Esophagus squamous epithelium (tissue), 5 donors: Measurements from ENCODE around the gene ELF5. TPM values are rescaled to one million over a fixed set of nuclear protein-coding genes. Genes with fewer than 3 reads are reported as not detected.

ENCODE experiments used
- DNase-seq: peaks from one replicate; lab custom pipeline; 2025; lab: John Stamatoyannopoulos, UW
- H3K27ac ChIP-seq, 4 donors: fragments of 200-600 bp; sonication (generic); one replicate each; pipeline ENCODE4 v1.5.1; 2016 to 2019; ENCODE audit warnings: mild to moderate bottlenecking in 1 of 4
- H3K27me3 ChIP-seq, 4 donors: fragments of 200-600 bp; sonication (generic); 1 replicate in 3 of 4; 2 replicates in 1 of 4; pipeline versions ENCODE4 v1.5.1 to v1.6.0; 2017 to 2021; ENCODE audit warnings: antibody characterized with exemption in 1 of 4
- H3K36me3 ChIP-seq, 3 donors: fragments of 200-600 bp; sonication (generic); one replicate each; pipeline ENCODE4 v1.5.1; 2016 to 2019
- H3K4me1 ChIP-seq, 3 donors: fragments of 200-600 bp; sonication (generic); one replicate each; pipeline ENCODE4 v1.5.1; 2017 to 2019
- H3K4me3 ChIP-seq, 4 donors: fragments of 200-600 bp; sonication (generic); 1 replicate in 3 of 4; 2 replicates in 1 of 4; pipeline ENCODE4 v1.5.1; 2016 to 2019; ENCODE audit warnings: mild to moderate bottlenecking in 2 of 4, moderate library complexity in 1 of 4
- H3K9me3 ChIP-seq, 3 donors: fragments of 200-600 bp; sonication (generic); one replicate each; pipeline ENCODE4 v1.5.1; 2016 to 2019
- POLR2A ChIP-seq, 4 donors: fragments of 450-650 bp; IDR thresholded peaks; one replicate each; pipeline ENCODE4 v1.6.1; 2017; ENCODE audit warnings: antibody characterized with exemption in 4 of 4, mild to moderate bottlenecking in 4 of 4, moderate library complexity in 3 of 4
- WGBS, 2 donors: methylation state at CpG; one replicate each; pipeline ENCODE4 v1.1.5; 2018; 5-methylcytosine and 5-hydroxymethylcytosine counted together
- intact Hi-C: fragments of 100-400 bp; cut with DNase I; formaldehyde crosslinking; loops from one replicate; pipeline ENCODE4 v1.15.0; 2022
- total RNA-seq, 4 donors: library from RNA; depleted of rRNA; stranded (reverse); fragments of >200 nt; gene quantifications; one replicate each; pipeline ENCODE4 v1.1.0, GENCODE V29; 2016
- TF ChIP-seq, protein P1 (sequence below), 6 experiments: fragments of 450-650 bp in 4 of 6; fragments of 200-600 bp in 2 of 6; sonication (generic) in 2 of 6; IDR thresholded peaks; one replicate each; pipeline ENCODE4 v1.5.1; 2016 to 2019; ENCODE audit warnings: antibody characterized with exemption in 6 of 6, mild to moderate bottlenecking in 4 of 6, moderate library complexity in 4 of 6
- donor health status: DM: yes; HTN: yes; CAD: no.

ELF5 gene
- total RNA-seq, 4 donors from 2014 or later: 0.11 to 1.8 (median 0.32) TPM

DNA sequence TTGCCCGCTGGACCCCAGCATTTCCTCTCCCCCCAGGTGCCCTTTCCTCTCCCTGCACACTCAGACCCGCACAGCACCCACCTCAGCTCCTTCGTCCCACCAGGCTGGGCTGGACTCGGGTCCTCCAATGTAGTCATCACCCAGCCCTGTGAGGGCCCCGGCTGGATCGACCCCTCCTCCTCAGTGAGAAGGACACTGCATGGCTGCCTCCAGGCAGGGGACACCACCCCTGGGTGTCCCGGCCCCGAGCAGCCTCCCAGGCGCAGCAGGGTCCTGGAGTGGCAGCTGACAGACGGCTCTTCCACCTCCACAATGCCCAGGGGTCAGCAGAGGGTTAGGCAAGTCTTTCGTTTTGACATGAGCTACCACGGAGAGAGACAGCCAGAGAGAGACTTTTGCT is 11.1 kb upstream of the ELF5 start:
- Histone ChIP-seq H3K27ac (no peak overlapping the region), H3K27me3 (peaks cover 0 to 28% (median 0%) of the 10 kb centered on the region in 4 donors), H3K36me3 (no peaks in the 10 kb centered on the region), H3K4me3 (no peak overlapping the region), H3K9me3 (no peaks in the 10 kb centered on the region), H3K4me1 (no peaks in the 10 kb centered on the region)
- intact Hi-C loops: no loop called here
- TF ChIP-seq, protein P1, sequence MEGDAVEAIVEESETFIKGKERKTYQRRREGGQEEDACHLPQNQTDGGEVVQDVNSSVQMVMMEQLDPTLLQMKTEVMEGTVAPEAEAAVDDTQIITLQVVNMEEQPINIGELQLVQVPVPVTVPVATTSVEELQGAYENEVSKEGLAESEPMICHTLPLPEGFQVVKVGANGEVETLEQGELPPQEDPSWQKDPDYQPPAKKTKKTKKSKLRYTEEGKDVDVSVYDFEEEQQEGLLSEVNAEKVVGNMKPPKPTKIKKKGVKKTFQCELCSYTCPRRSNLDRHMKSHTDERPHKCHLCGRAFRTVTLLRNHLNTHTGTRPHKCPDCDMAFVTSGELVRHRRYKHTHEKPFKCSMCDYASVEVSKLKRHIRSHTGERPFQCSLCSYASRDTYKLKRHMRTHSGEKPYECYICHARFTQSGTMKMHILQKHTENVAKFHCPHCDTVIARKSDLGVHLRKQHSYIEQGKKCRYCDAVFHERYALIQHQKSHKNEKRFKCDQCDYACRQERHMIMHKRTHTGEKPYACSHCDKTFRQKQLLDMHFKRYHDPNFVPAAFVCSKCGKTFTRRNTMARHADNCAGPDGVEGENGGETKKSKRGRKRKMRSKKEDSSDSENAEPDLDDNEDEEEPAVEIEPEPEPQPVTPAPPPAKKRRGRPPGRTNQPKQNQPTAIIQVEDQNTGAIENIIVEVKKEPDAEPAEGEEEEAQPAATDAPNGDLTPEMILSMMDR (IDR thresholded peaks at IDR 0.05): no peak
- TF ChIP-seq POLR2A (IDR thresholded peaks at IDR 0.05): no peak
- no peak for DNase-seq
- 62 to 72% methylated on average over 4 to 5 of the region's 12 CpGs for WGBS, 2 donors

DNA sequence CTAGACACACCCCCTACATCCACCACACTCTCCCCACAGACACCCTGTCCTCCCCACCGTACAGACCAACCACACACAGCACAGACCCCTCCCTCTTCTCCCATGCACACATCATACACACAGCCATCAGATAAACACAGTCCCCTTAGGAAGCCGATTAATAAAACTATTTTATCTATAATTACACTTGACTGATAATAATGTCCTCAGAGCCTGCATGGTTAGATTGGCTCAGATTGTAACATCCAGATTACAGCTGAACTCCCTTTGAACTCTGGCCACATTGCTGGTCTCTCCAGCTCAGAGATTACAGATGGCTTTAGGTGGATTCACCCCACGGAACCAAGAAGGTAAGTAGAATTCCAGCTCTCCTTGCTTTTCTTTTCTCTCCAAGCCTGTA is 9.5 kb upstream of the ELF5 start:
- Histone ChIP-seq H3K9me3 (no peaks in the 10 kb centered on the region), H3K36me3 (no peaks in the 10 kb centered on the region), H3K27ac (no peak overlapping the region), H3K27me3 (peaks cover 0 to 16% (median 0%) of the 10 kb centered on the region in 4 donors), H3K4me1 (no peaks in the 10 kb centered on the region), H3K4me3 (no peak overlapping the region)
- TF ChIP-seq, protein P1 (IDR thresholded peaks at IDR 0.05): no peak
- no peak for TF ChIP-seq POLR2A (IDR thresholded peaks at IDR 0.05)
- DNase-seq: no peak
- 63 to 74% methylated on average over 3 of the region's 3 CpGs for WGBS, 2 donors
- intact Hi-C loops: no loop called here

DNA sequence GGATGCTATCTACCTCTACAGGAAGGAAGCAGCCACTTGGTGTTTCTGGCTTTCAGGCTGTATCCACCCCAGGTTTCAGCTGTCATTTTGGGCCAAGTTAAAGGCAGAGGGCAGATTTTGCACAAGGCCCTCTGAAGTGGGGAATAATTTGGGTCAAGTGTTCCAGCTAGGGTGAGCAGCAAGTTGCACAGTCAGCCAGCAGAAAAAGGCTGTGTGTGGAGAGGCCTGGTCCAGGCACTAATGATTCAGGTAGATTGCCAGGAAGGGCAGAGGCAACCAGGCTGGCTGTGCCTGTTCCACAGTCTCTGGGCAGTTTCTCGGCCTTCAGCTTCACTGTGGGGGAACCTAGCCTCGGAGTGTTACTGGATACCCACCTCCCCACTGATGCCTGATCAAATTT is 8.6 kb upstream of the ELF5 start:
- 40 to 100% methylated on average over 1 to 2 of the region's 2 CpGs for WGBS, 2 donors
- Histone ChIP-seq H3K27me3 (peaks cover 0 to 16% (median 0%) of the 10 kb centered on the region in 4 donors), H3K4me3 (no peak overlapping the region), H3K9me3 (no peaks in the 10 kb centered on the region), H3K36me3 (no peaks in the 10 kb centered on the region), H3K27ac (no peak overlapping the region), H3K4me1 (no peaks in the 10 kb centered on the region)
- no peak for DNase-seq
- intact Hi-C loops: no loop called here
- no peak for TF ChIP-seq POLR2A (IDR thresholded peaks at IDR 0.05)
- TF ChIP-seq, protein P1 (IDR thresholded peaks at IDR 0.05): no peak

DNA sequence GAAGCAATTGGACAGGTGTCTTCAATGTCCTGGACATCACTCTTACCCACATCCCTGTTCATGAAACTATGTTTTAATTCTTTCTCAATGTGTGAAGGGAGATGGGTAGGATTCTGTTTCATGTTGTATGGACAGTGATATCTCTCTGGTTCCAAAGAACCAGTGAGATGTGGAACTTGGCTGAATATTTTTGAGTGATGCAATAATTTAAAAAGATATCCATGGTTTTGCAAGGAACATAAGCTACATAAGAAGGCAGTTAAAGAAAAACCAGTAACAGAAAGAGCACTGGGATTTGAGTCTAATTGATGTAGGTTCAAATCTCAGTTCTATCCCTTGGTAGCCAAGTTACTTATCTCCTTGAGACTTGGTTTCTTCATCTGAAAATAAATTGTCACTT is 7.7 kb upstream of the ELF5 start:
- Histone ChIP-seq H3K9me3 (no peaks in the 10 kb centered on the region), H3K36me3 (no peaks in the 10 kb centered on the region), H3K27ac (no peak overlapping the region), H3K4me3 (no peak overlapping the region), H3K27me3 (peaks cover 0 to 16% (median 0%) of the 10 kb centered on the region in 4 donors), H3K4me1 (no peaks in the 10 kb centered on the region)
- TF ChIP-seq POLR2A (IDR thresholded peaks at IDR 0.05): no peak
- TF ChIP-seq, protein P1 (IDR thresholded peaks at IDR 0.05): no peak
- intact Hi-C loops: no loop called here
- DNase-seq: no peak

DNA sequence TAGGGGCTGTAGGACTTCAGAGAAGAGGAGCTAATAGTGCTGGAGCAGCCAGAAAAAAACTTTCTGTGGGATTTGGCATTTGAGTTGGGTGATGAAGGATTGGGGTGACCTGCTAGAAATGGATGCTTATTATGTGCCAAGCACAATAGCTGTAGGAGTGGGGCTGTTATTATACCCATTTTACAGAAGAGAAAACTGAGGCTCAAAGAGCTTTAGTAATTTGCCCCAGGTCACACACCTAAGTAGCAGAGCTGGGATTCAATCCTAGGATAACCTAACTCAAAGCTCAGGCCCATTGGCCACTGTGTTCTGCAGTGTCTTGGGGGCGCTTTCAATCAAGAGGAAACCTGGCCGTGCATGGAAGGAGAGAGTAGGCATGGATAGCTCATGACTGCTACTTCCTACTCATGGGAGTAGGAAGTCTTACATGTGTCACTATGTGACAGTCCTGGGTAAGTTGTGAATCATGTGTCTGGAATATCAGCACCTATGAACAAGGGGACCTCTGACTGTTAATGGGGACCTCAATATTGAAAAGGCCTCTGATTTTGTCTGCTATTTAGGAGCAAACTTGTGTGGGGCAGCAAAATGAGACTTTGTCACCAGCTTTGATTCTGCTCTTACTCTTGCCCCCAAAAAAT is 6.1 kb upstream of the ELF5 start:
- no peak for TF ChIP-seq POLR2A (IDR thresholded peaks at IDR 0.05)
- TF ChIP-seq, protein P1 (IDR thresholded peaks at IDR 0.05): no peak
- 88 to 100% methylated on average over 2 of the region's 2 CpGs for WGBS, 2 donors
- Histone ChIP-seq H3K27ac (no peak overlapping the region), H3K27me3 (peaks cover 0 to 6% (median 0%) of the 10 kb centered on the region in 4 donors), H3K36me3 (no peaks in the 10 kb centered on the region), H3K4me1 (no peaks in the 10 kb centered on the region), H3K9me3 (no peaks in the 10 kb centered on the region), H3K4me3 (no peak overlapping the region)
- intact Hi-C loops: no loop called here
- DNase-seq: no peak
